Liver (tissue), 9 donors: Measurements from ENCODE around the gene MOB3C. TPM values are rescaled to one million over a fixed set of nuclear protein-coding genes. Genes with fewer than 3 reads are reported as not detected.

ENCODE experiments used
- DNase-seq: peaks from one replicate; pipeline ENCODE4 v3.0.0-alpha.2; 2017; ENCODE audit warnings: low spot score
- H3K27ac ChIP-seq, 2 donors: one replicate each; pipeline ENCODE4 v1.7.0; 2013; ENCODE audit warnings: inconsistent platforms in 2 of 2, low read length in 2 of 2, control low read depth in 1 of 2, low read depth in 1 of 2, mild to moderate bottlenecking in 1 of 2
- H3K27me3 ChIP-seq, 4 donors: one replicate each; pipeline versions ENCODE4 v1.6.1 to v1.7.0; 2013; ENCODE audit warnings: low read length in 3 of 4, inconsistent platforms in 1 of 4, mild to moderate bottlenecking in 1 of 4, moderate library complexity in 1 of 4; ENCODE audit not compliant: control insufficient read depth in 4 of 4, insufficient read depth in 4 of 4
- H3K36me3 ChIP-seq, 4 donors: one replicate each; pipeline versions ENCODE4 v1.6.1 to v1.7.0; 2013; ENCODE audit warnings: low read length in 3 of 4, mild to moderate bottlenecking in 3 of 4, low read depth in 1 of 4, moderate library complexity in 1 of 4; ENCODE audit not compliant: control insufficient read depth in 4 of 4, insufficient read depth in 3 of 4
- H3K4me1 ChIP-seq, 4 donors: one replicate each; pipeline versions ENCODE4 v1.6.1 to v1.7.0; 2013; ENCODE audit warnings: low read length in 3 of 4, mild to moderate bottlenecking in 3 of 4, moderate library complexity in 1 of 4; ENCODE audit not compliant: control insufficient read depth in 4 of 4, insufficient read depth in 4 of 4
- H3K4me3 ChIP-seq, 3 donors: one replicate each; pipeline versions ENCODE4 v1.6.1 to v1.7.0; 2013; ENCODE audit warnings: low read length in 3 of 3, control low read depth in 1 of 3, low read depth in 1 of 3, mild to moderate bottlenecking in 1 of 3
- H3K9ac ChIP-seq, 2 donors: one replicate each; pipeline ENCODE4 v1.7.0; 2013; ENCODE audit warnings: low read length in 2 of 2, mild to moderate bottlenecking in 2 of 2, moderate library complexity in 2 of 2, control low read depth in 1 of 2, low read depth in 1 of 2
- H3K9me3 ChIP-seq, 4 donors: one replicate each; pipeline versions ENCODE4 v1.6.1 to v1.7.0; 2013; ENCODE audit warnings: low read length in 3 of 4; ENCODE audit not compliant: control insufficient read depth in 4 of 4
- ATF3 ChIP-seq: IDR thresholded peaks from 2 replicates; pipeline ENCODE4 v1.6.1; 2016; ENCODE audit warnings: antibody characterized with exemption
- CTCF ChIP-seq: fragments of 150-350 bp; IDR thresholded peaks from 2 replicates; pipeline ENCODE4 v1.5.1; 2017; ENCODE audit warnings: improper control_type of control experiment, low read depth, low read length; ENCODE audit not compliant: missing input control
- FOXA1 ChIP-seq: IDR thresholded peaks from 2 replicates; pipeline ENCODE4 v1.6.1; 2016; ENCODE audit warnings: antibody characterized with exemption
- FOXA2 ChIP-seq: IDR thresholded peaks from 2 replicates; pipeline ENCODE4 v1.6.1; 2016; ENCODE audit warnings: antibody characterized with exemption
- GABPA ChIP-seq, 2 donors: IDR thresholded peaks in 1 of 2; conservative IDR thresholded peaks in 1 of 2; 2 replicates each; pipeline ENCODE4 v1.6.1; 2016; ENCODE audit warnings: antibody characterized with exemption in 2 of 2, mild to moderate bottlenecking in 1 of 2, moderate library complexity in 1 of 2
- HNF4A ChIP-seq, 2 donors: conservative IDR thresholded peaks; 2 replicates each; pipeline ENCODE4 v1.6.1; 2016; ENCODE audit warnings: antibody characterized with exemption in 2 of 2, mild to moderate bottlenecking in 2 of 2
- HNF4G ChIP-seq: IDR thresholded peaks from 2 replicates; pipeline ENCODE4 v1.6.1; 2016; ENCODE audit warnings: antibody characterized with exemption
- JUND ChIP-seq, 2 donors: IDR thresholded peaks; 2 replicates each; pipeline ENCODE4 v1.6.1; 2016; ENCODE audit warnings: antibody characterized with exemption in 2 of 2
- MAX ChIP-seq: IDR thresholded peaks from 2 replicates; pipeline ENCODE4 v1.6.1; 2016; ENCODE audit warnings: antibody characterized with exemption
- NR2F2 ChIP-seq: IDR thresholded peaks from 2 replicates; pipeline ENCODE4 v1.6.1; 2016; ENCODE audit warnings: antibody characterized with exemption
- RAD21 ChIP-seq, 2 donors: IDR thresholded peaks; 2 replicates each; pipeline ENCODE4 v1.6.1; 2016; ENCODE audit warnings: antibody characterized with exemption in 2 of 2, mild to moderate bottlenecking in 2 of 2
- REST ChIP-seq: IDR thresholded peaks from 2 replicates; pipeline ENCODE4 v1.6.1; 2016; ENCODE audit warnings: antibody characterized with exemption, mild to moderate bottlenecking
- RXRA ChIP-seq, 2 donors: IDR thresholded peaks; 2 replicates each; pipeline ENCODE4 v1.6.1; 2017 to 2018; ENCODE audit warnings: antibody characterized with exemption in 2 of 2, mild to moderate bottlenecking in 1 of 2
- SP1 ChIP-seq: IDR thresholded peaks from 2 replicates; pipeline ENCODE4 v1.6.1; 2018; ENCODE audit warnings: antibody characterized with exemption, mild to moderate bottlenecking
- TAF1 ChIP-seq: conservative IDR thresholded peaks from 2 replicates; pipeline ENCODE4 v1.6.1; 2016; ENCODE audit warnings: antibody characterized with exemption, mild to moderate bottlenecking
- ZBTB33 ChIP-seq: IDR thresholded peaks from 2 replicates; pipeline ENCODE4 v1.6.1; 2016; ENCODE audit warnings: antibody characterized with exemption
- WGBS: extraction: QIAGEN DNeasy Blood & Tissue Kit; methylation state at CpG from one replicate; pipeline ENCODE4 v1.1.7; 2013; 5-methylcytosine and 5-hydroxymethylcytosine counted together
- polyA plus RNA-seq, 2 donors: library from polyadenylated mRNA; stranded (reverse) in 1 of 2; unstranded in 1 of 2; fragments of 200-250 nt in 1 of 2; fragments of >200 nt in 1 of 2; fragmentation: Nextera tagmentation in 1 of 2; extraction: Ambion mirVana in 1 of 2; gene quantifications; one replicate each; pipeline versions ENCODE4 v1.2.1 to v1.2.3, GENCODE V29; 2013 to 2015
- total RNA-seq, 2 donors: library from RNA; depleted of rRNA; stranded (reverse); fragments of >200 nt; gene quantifications; one replicate each; pipeline ENCODE4 v1.2.3, GENCODE V29; 2014
- donor health status: healthy.
- donor health status: healthy.
- donor health status: healthy.
- donor health status: healthy.
- donor health status: healthy.

Gene MOB3C
- total and polyA plus RNA-seq, 4 donors = 2.3 to 7.9 (median 5.4) TPM

- no peak for TF ChIP-seq MAX
Observed at GRCh38 chr1:46575778-46576177, 40.8 kb downstream of the MOB3C start (continued).

GRCh38 chr1:46575300-46575699, 41.3 kb downstream of the MOB3C start:
- H3K9ac ChIP-seq = no peak overlapping the region
- no peaks in the 10 kb centered on the region for H3K27me3 ChIP-seq
- H3K9me3 ChIP-seq = no peaks in the 10 kb centered on the region
- peaks cover 0 to 49% (median 18%) of the 10 kb centered on the region in 4 donors for H3K36me3 ChIP-seq
- WGBS = 92% methylated on average over 12 of the region's 12 CpGs
- H3K27ac ChIP-seq = no peak overlapping the region
- no peak for TF ChIP-seq HNF4G
- no peak for TF ChIP-seq RXRA (IDR thresholded peaks at IDR 0.05)
- no peak for TF ChIP-seq FOXA1
- no peak for TF ChIP-seq SP1
- no peak for TF ChIP-seq JUND (IDR thresholded peaks at IDR 0.05)
- no peak for TF ChIP-seq CTCF
- TF ChIP-seq FOXA2 = no peak
- TF ChIP-seq TAF1 = no peak
- TF ChIP-seq NR2F2 = no peak
- TF ChIP-seq RAD21 (IDR thresholded peaks at IDR 0.05) = no peak
- no peak overlapping the region for H3K4me3 ChIP-seq
- no peaks in the 10 kb centered on the region for H3K4me1 ChIP-seq
- no peak for DNase-seq

GRCh38 chr1:46571691-46572225, 44.9 kb downstream of the MOB3C start:
- no peak overlapping the region for H3K27ac ChIP-seq
- H3K9me3 ChIP-seq = no peaks in the 10 kb centered on the region
- H3K27me3 ChIP-seq = no peaks in the 10 kb centered on the region
- no peak overlapping the region for H3K4me3 ChIP-seq
- H3K4me1 ChIP-seq = no peaks in the 10 kb centered on the region
- no peak overlapping the region for H3K9ac ChIP-seq
- no peak for TF ChIP-seq ZBTB33
- no peak for TF ChIP-seq RXRA (IDR thresholded peaks at IDR 0.05)
- no peak for TF ChIP-seq GABPA (IDR thresholded peaks at IDR 0.05 in 1 of 2, conservative IDR thresholded peaks at IDR 0.05 in 1 of 2)
- TF ChIP-seq FOXA1 = no peak
- no peak for TF ChIP-seq CTCF
- no peak for TF ChIP-seq FOXA2
- TF ChIP-seq ATF3 = no peak
- TF ChIP-seq HNF4A (conservative IDR thresholded peaks at IDR 0.05) = no peak
- TF ChIP-seq REST = no peak
- TF ChIP-seq MAX = no peak
- no peak for TF ChIP-seq NR2F2
- no peak for TF ChIP-seq HNF4G
- TF ChIP-seq TAF1 = no peak
- no peak for TF ChIP-seq SP1
- DNase-seq = no peak
- peaks cover 0 to 45% (median 11%) of the 10 kb centered on the region in 4 donors for H3K36me3 ChIP-seq
- 96% methylated on average over 6 of the region's 6 CpGs for WGBS
